Measurements from ENCODE around the gene CRELD2.

The CRELD2 gene

GRCh38 chr22:49917974-49918910, at the start of gene CRELD2, which contains the start of gene ALG12:
CRELD2 (plus strand) TSS chr22:49918634; CDS start chr22:49918770, 136 bp downstream.
ALG12 (minus strand) TSS chr22:49918438; CDS start chr22:49913765, 4,673 bp downstream.
- Histone ChIP-seq H3K36me3 (ENCODE audit: insufficient read depth, low read length) (peaks cover 24% of the 10 kb centered on the region), H3K79me2 (ENCODE audit: insufficient read depth, low read length) (peaks cover 29% of the 10 kb centered on the region), H4K20me1 (ENCODE audit: insufficient read depth, low read length) (peaks cover 9% of the 10 kb centered on the region), H3K4me1 (ENCODE audit: insufficient read depth, low read length) (peaks cover 24% of the 10 kb centered on the region), H3K27ac (ENCODE audit: low read length) (peak within 1 kb of the TSS; percentile 82), H3K9ac (ENCODE audit: low read depth, low read length) (peak within 1 kb of the TSS; percentile 84), H3K27me3 (ENCODE audit: insufficient read depth, low read length, poor library complexity) (no peaks in the 10 kb centered on the region), H3K4me2 (ENCODE audit: insufficient read depth, low read length) (peak within 1 kb of the TSS; percentile 97), H2AFZ (ENCODE audit: low read depth, low read length) (peak within 1 kb of the TSS; percentile 92), H3K9me3 (ENCODE audit: insufficient read depth, low read length, severe bottlenecking) (no peaks in the 10 kb centered on the region), H3K4me3 (ENCODE audit: low read depth in 1 of 2, low read length in 2 of 2) (peak within 1 kb of the TSS; percentile 59 to 80)
- DNase-seq (peak; percentile 97), ATAC-seq (ENCODE audit: insufficient read depth, low read depth) (peak; percentile 97)
- no peak for TF ChIP-seq CTCF (IDR thresholded peaks at IDR 0.05; ENCODE audit: borderline replicate concordance, extremely low read depth, low read length, poor library complexity, severe bottlenecking)
- TF ChIP-seq EZH2 (IDR thresholded peaks at IDR 0.05; ENCODE audit: borderline replicate concordance, low read depth, low read length, severe bottlenecking), result no peak

GRCh38 chr22:49869086-49869830, 49.2 kb upstream of the CRELD2 start:
- no peaks in the 10 kb centered on the region for H3K27me3 ChIP-seq (ENCODE audit: insufficient read depth, low read length, poor library complexity)
- H4K20me1 ChIP-seq (ENCODE audit: insufficient read depth, low read length), result peaks cover 56% of the 10 kb centered on the region
- H3K27ac ChIP-seq (ENCODE audit: low read length), result no peak overlapping the region
- no peak overlapping the region for H2AFZ ChIP-seq (ENCODE audit: low read depth, low read length)
- H3K9me3 ChIP-seq (ENCODE audit: insufficient read depth, low read length, severe bottlenecking), result peaks cover 8% of the 10 kb centered on the region
- H3K4me1 ChIP-seq (ENCODE audit: insufficient read depth, low read length), result peaks cover 34% of the 10 kb centered on the region
- peaks cover 10% of the 10 kb centered on the region; the same call in 1 of the 2 replicates for H3K36me3 ChIP-seq (ENCODE audit: insufficient read depth, low read length)
- H3K4me2 ChIP-seq (ENCODE audit: insufficient read depth, low read length), result no peak overlapping the region
- TF ChIP-seq CTCF (IDR thresholded peaks at IDR 0.05; ENCODE audit: borderline replicate concordance, extremely low read depth, low read length, poor library complexity, severe bottlenecking) (no peak), EZH2 (IDR thresholded peaks at IDR 0.05; ENCODE audit: borderline replicate concordance, low read depth, low read length, severe bottlenecking) (no peak)
- no peak for DNase-seq
- H3K79me2 ChIP-seq (ENCODE audit: insufficient read depth, low read length), result peaks cover 99% of the 10 kb centered on the region
- H3K4me3 ChIP-seq (ENCODE audit: low read depth in 1 of 2, low read length in 2 of 2), result no peak overlapping the region
- H3K9ac ChIP-seq (ENCODE audit: low read depth, low read length), result no peak overlapping the region
- no peak for ATAC-seq (ENCODE audit: insufficient read depth, low read depth)

- peaks cover 34% of the 10 kb centered on the region for H3K4me1 ChIP-seq (ENCODE audit: insufficient read depth, low read length)
- no peak overlapping the region for H2AFZ ChIP-seq (ENCODE audit: low read depth, low read length)
- peaks cover 8% of the 10 kb centered on the region for H3K9me3 ChIP-seq (ENCODE audit: insufficient read depth, low read length, severe bottlenecking)
- H3K27me3 ChIP-seq (ENCODE audit: insufficient read depth, low read length, poor library complexity), result no peaks in the 10 kb centered on the region
- TF ChIP-seq EZH2 (IDR thresholded peaks at IDR 0.05; ENCODE audit: borderline replicate concordance, low read depth, low read length, severe bottlenecking) (no peak), CTCF (IDR thresholded peaks at IDR 0.05; ENCODE audit: borderline replicate concordance, extremely low read depth, low read length, poor library complexity, severe bottlenecking) (no peak)
- H3K36me3 ChIP-seq (ENCODE audit: insufficient read depth, low read length), result peaks cover 7% of the 10 kb centered on the region; the same call in 1 of the 2 replicates
- DNase-seq, result peak; percentile 20
- peaks cover 50% of the 10 kb centered on the region for H4K20me1 ChIP-seq (ENCODE audit: insufficient read depth, low read length)
- no peak overlapping the region for H3K4me3 ChIP-seq (ENCODE audit: low read depth in 1 of 2, low read length in 2 of 2)
- H3K27ac ChIP-seq (ENCODE audit: low read length), result 0 out of 2 replicates have a peak overlapping the region, but pooled peaks have one; percentile 20
- H3K9ac ChIP-seq (ENCODE audit: low read depth, low read length), result no peak overlapping the region
- H3K4me2 ChIP-seq (ENCODE audit: insufficient read depth, low read length), result no peak overlapping the region
- peaks cover 99% of the 10 kb centered on the region for H3K79me2 ChIP-seq (ENCODE audit: insufficient read depth, low read length)
- peak; percentile 72 for ATAC-seq (ENCODE audit: insufficient read depth, low read depth)
Observed at GRCh38 chr22:49869845-49870712, 48.4 kb upstream of the CRELD2 start.
